ENCODE data around the gene NOL8.
A peak's percentile ranks its signal among the peaks of the same experiment; 100 is the strongest.

The NOL8 gene

GRCh38 chr9:92342825-92343488 lies 17.8 kb upstream of the NOL8 start:
- peaks cover 5% of the 10 kb centered on the region for H3K36me3 ChIP-seq (ENCODE audit: control insufficient read depth, insufficient read depth, low read length)
- no peak for DNase-seq
- no peak overlapping the region for H3K27ac ChIP-seq (ENCODE audit: insufficient read depth, low read length, poor library complexity, severe bottlenecking)
- no peaks in the 10 kb centered on the region for H3K27me3 ChIP-seq (replicated peaks; ENCODE audit: control insufficient read depth, insufficient read depth, low read length, poor library complexity, severe bottlenecking)
- H3K4me3 ChIP-seq (ENCODE audit: insufficient read depth, low read depth, low read length, poor library complexity, severe bottlenecking), result no peak overlapping the region
- no peaks in the 10 kb centered on the region for H3K4me1 ChIP-seq (ENCODE audit: control insufficient read depth, insufficient read depth, low read length, poor library complexity, severe bottlenecking)
- H3K9me3 ChIP-seq (ENCODE audit: control insufficient read depth, low read length), result no peaks in the 10 kb centered on the region

- Histone ChIP-seq H3K9me3 (ENCODE audit: control insufficient read depth, low read length) (no peaks in the 10 kb centered on the region), H3K4me3 (ENCODE audit: insufficient read depth, low read depth, low read length, poor library complexity, severe bottlenecking) (no peak overlapping the region), H3K27me3 (replicated peaks; ENCODE audit: control insufficient read depth, insufficient read depth, low read length, poor library complexity, severe bottlenecking) (no peaks in the 10 kb centered on the region), H3K4me1 (ENCODE audit: control insufficient read depth, insufficient read depth, low read length, poor library complexity, severe bottlenecking) (no peaks in the 10 kb centered on the region), H3K27ac (ENCODE audit: insufficient read depth, low read length, poor library complexity, severe bottlenecking) (no peak overlapping the region), H3K36me3 (ENCODE audit: control insufficient read depth, insufficient read depth, low read length) (peaks cover 5% of the 10 kb centered on the region)
- DNase-seq, result no peak
Measured at GRCh38 chr9:92341578-92341977, 16.4 kb upstream of the NOL8 start.

- no peak for DNase-seq
Measured at GRCh38 chr9:92333282-92333634, 8.1 kb upstream of the NOL8 start.

GRCh38 chr9:92332577-92333281 lies 7.6 kb upstream of the NOL8 start:
- DNase-seq, result no peak
- Histone ChIP-seq H3K4me3 (ENCODE audit: insufficient read depth, low read depth, low read length, poor library complexity, severe bottlenecking) (no peak overlapping the region), H3K4me1 (ENCODE audit: control insufficient read depth, insufficient read depth, low read length, poor library complexity, severe bottlenecking) (no peaks in the 10 kb centered on the region), H3K36me3 (ENCODE audit: control insufficient read depth, insufficient read depth, low read length) (no peaks in the 10 kb centered on the region), H3K27ac (ENCODE audit: insufficient read depth, low read length, poor library complexity, severe bottlenecking) (no peak overlapping the region), H3K27me3 (replicated peaks; ENCODE audit: control insufficient read depth, insufficient read depth, low read length, poor library complexity, severe bottlenecking) (no peaks in the 10 kb centered on the region), H3K9me3 (ENCODE audit: control insufficient read depth, low read length) (no peaks in the 10 kb centered on the region)

More at GRCh38 chr9:92333282-92333634, 8.1 kb upstream of the NOL8 start:
- Histone ChIP-seq H3K4me1 (ENCODE audit: control insufficient read depth, insufficient read depth, low read length, poor library complexity, severe bottlenecking) (no peaks in the 10 kb centered on the region), H3K4me3 (ENCODE audit: insufficient read depth, low read depth, low read length, poor library complexity, severe bottlenecking) (no peak overlapping the region), H3K27me3 (replicated peaks; ENCODE audit: control insufficient read depth, insufficient read depth, low read length, poor library complexity, severe bottlenecking) (no peaks in the 10 kb centered on the region), H3K36me3 (ENCODE audit: control insufficient read depth, insufficient read depth, low read length) (no peaks in the 10 kb centered on the region), H3K9me3 (ENCODE audit: control insufficient read depth, low read length) (no peaks in the 10 kb centered on the region), H3K27ac (ENCODE audit: insufficient read depth, low read length, poor library complexity, severe bottlenecking) (no peak overlapping the region)

- H3K27ac ChIP-seq (ENCODE audit: insufficient read depth, low read length, poor library complexity, severe bottlenecking), result no peak overlapping the region
- H3K36me3 ChIP-seq (ENCODE audit: control insufficient read depth, insufficient read depth, low read length), result no peaks in the 10 kb centered on the region
- no peaks in the 10 kb centered on the region for H3K27me3 ChIP-seq (replicated peaks; ENCODE audit: control insufficient read depth, insufficient read depth, low read length, poor library complexity, severe bottlenecking)
- no peak overlapping the region for H3K4me3 ChIP-seq (ENCODE audit: insufficient read depth, low read depth, low read length, poor library complexity, severe bottlenecking)
- no peak for DNase-seq
- peaks cover 18% of the 10 kb centered on the region for H3K4me1 ChIP-seq (ENCODE audit: control insufficient read depth, insufficient read depth, low read length, poor library complexity, severe bottlenecking)
- no peaks in the 10 kb centered on the region for H3K9me3 ChIP-seq (ENCODE audit: control insufficient read depth, low read length)
Measured at GRCh38 chr9:92328225-92328624, 3.1 kb upstream of the NOL8 start.

GRCh38 chr9:92327283-92327850 lies 2.2 kb upstream of the NOL8 start:
- no peak for DNase-seq
- H3K9me3 ChIP-seq (ENCODE audit: control insufficient read depth, low read length), result no peaks in the 10 kb centered on the region
- H3K27me3 ChIP-seq (replicated peaks; ENCODE audit: control insufficient read depth, insufficient read depth, low read length, poor library complexity, severe bottlenecking), result no peaks in the 10 kb centered on the region
- H3K36me3 ChIP-seq (ENCODE audit: control insufficient read depth, insufficient read depth, low read length), result peaks cover 6% of the 10 kb centered on the region
- no peak overlapping the region for H3K4me3 ChIP-seq (ENCODE audit: insufficient read depth, low read depth, low read length, poor library complexity, severe bottlenecking)
- peaks cover 18% of the 10 kb centered on the region for H3K4me1 ChIP-seq (ENCODE audit: control insufficient read depth, insufficient read depth, low read length, poor library complexity, severe bottlenecking)
- H3K27ac ChIP-seq (ENCODE audit: insufficient read depth, low read length, poor library complexity, severe bottlenecking), result no peak overlapping the region

GRCh38 chr9:92325991-92326500 lies 896 bp upstream of the NOL8 start:
- peak overlapping the region; percentile 72 for H3K4me3 ChIP-seq (ENCODE audit: insufficient read depth, low read depth, low read length, poor library complexity, severe bottlenecking)
- H3K9me3 ChIP-seq (ENCODE audit: control insufficient read depth, low read length), result no peaks in the 10 kb centered on the region
- peak overlapping the region; percentile 89 for H3K27ac ChIP-seq (ENCODE audit: insufficient read depth, low read length, poor library complexity, severe bottlenecking)
- H3K36me3 ChIP-seq (ENCODE audit: control insufficient read depth, insufficient read depth, low read length), result peaks cover 13% of the 10 kb centered on the region
- DNase-seq, result no peak
- H3K27me3 ChIP-seq (replicated peaks; ENCODE audit: control insufficient read depth, insufficient read depth, low read length, poor library complexity, severe bottlenecking), result no peaks in the 10 kb centered on the region
- H3K4me1 ChIP-seq (ENCODE audit: control insufficient read depth, insufficient read depth, low read length, poor library complexity, severe bottlenecking), result peaks cover 18% of the 10 kb centered on the region

GRCh38 chr9:92324889-92325268 lies 271 bp downstream of the NOL8 start:
- Histone ChIP-seq H3K36me3 (ENCODE audit: control insufficient read depth, insufficient read depth, low read length) (peaks cover 23% of the 10 kb centered on the region), H3K4me1 (ENCODE audit: control insufficient read depth, insufficient read depth, low read length, poor library complexity, severe bottlenecking) (peaks cover 18% of the 10 kb centered on the region), H3K27me3 (replicated peaks; ENCODE audit: control insufficient read depth, insufficient read depth, low read length, poor library complexity, severe bottlenecking) (no peaks in the 10 kb centered on the region), H3K9me3 (ENCODE audit: control insufficient read depth, low read length) (no peaks in the 10 kb centered on the region), H3K27ac (ENCODE audit: insufficient read depth, low read length, poor library complexity, severe bottlenecking) (peak overlapping the region; percentile 89), H3K4me3 (ENCODE audit: insufficient read depth, low read depth, low read length, poor library complexity, severe bottlenecking) (peak overlapping the region; percentile 72)
- no peak for DNase-seq

- no peaks in the 10 kb centered on the region for H3K27me3 ChIP-seq (replicated peaks; ENCODE audit: control insufficient read depth, insufficient read depth, low read length, poor library complexity, severe bottlenecking)
- no peaks in the 10 kb centered on the region for H3K9me3 ChIP-seq (ENCODE audit: control insufficient read depth, low read length)
- peaks cover 25% of the 10 kb centered on the region for H3K36me3 ChIP-seq (ENCODE audit: control insufficient read depth, insufficient read depth, low read length)
- peaks cover 18% of the 10 kb centered on the region for H3K4me1 ChIP-seq (ENCODE audit: control insufficient read depth, insufficient read depth, low read length, poor library complexity, severe bottlenecking)
- H3K27ac ChIP-seq (ENCODE audit: insufficient read depth, low read length, poor library complexity, severe bottlenecking), result peak overlapping the region; percentile 89
- DNase-seq, result no peak
- peak overlapping the region; percentile 72 for H3K4me3 ChIP-seq (ENCODE audit: insufficient read depth, low read depth, low read length, poor library complexity, severe bottlenecking)
Measured at GRCh38 chr9:92324431-92324830, 719 bp downstream of the NOL8 start.

- DNase-seq, result no peak
- no peaks in the 10 kb centered on the region for H3K4me1 ChIP-seq (ENCODE audit: control insufficient read depth, insufficient read depth, low read length, poor library complexity, severe bottlenecking)
- no peak overlapping the region for H3K4me3 ChIP-seq (ENCODE audit: insufficient read depth, low read depth, low read length, poor library complexity, severe bottlenecking)
- H3K27ac ChIP-seq (ENCODE audit: insufficient read depth, low read length, poor library complexity, severe bottlenecking), result no peak overlapping the region
- no peaks in the 10 kb centered on the region for H3K9me3 ChIP-seq (ENCODE audit: control insufficient read depth, low read length)
- H3K27me3 ChIP-seq (replicated peaks; ENCODE audit: control insufficient read depth, insufficient read depth, low read length, poor library complexity, severe bottlenecking), result no peaks in the 10 kb centered on the region
- H3K36me3 ChIP-seq (ENCODE audit: control insufficient read depth, insufficient read depth, low read length), result peaks cover 54% of the 10 kb centered on the region
Measured at GRCh38 chr9:92315456-92315855, 9.7 kb downstream of the NOL8 start.

Measured in effector memory CD4-positive, alpha-beta T cell (primary cell).